ENCODE data around the gene CSNK1G1.

The CSNK1G1 gene

DNA sequence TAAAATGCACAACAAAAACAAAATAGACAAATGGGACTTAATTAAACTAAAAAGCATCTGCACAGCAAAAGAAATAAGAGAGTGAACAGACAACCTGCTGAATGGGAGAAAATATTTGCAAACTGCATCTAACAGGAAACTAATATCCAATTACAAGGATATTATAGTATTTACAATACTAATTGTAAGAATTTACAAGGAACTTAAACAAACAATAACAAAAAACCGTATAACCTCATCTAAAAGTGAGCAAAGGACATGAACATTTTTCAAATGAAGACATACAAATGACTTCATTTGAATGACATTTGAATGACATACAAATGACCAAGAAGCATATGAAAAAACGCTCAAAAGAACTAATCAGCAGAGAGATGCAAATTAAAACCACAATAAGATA lies 66.4 kb downstream of the CSNK1G1 start:
- Histone ChIP-seq H3K9me3 (ENCODE audit: low read length) (no peaks in the 10 kb centered on the region), H3K27ac (ENCODE audit: low read depth, low read length, poor library complexity, severe bottlenecking) (no peak overlapping the region), H3F3A (ENCODE audit: insufficient read depth, low read length) (no peaks in the 10 kb centered on the region; the same call in 1 of the 2 replicates), H3K9me2 (ENCODE audit: low read depth, low read length) (no peaks in the 10 kb centered on the region), H3K4me1 (ENCODE audit: insufficient read depth, low read length, severe bottlenecking) (no peaks in the 10 kb centered on the region), H3K27me3 (ENCODE audit: insufficient read depth, low read length) (no peaks in the 10 kb centered on the region), H4K20me1 (ENCODE audit: insufficient read depth, low read length) (no peaks in the 10 kb centered on the region), H3K4me3 (ENCODE audit: low read depth, low read length, poor library complexity, severe bottlenecking) (no peak overlapping the region), H2AFZ (ENCODE audit: low read length) (no peak overlapping the region), H3K9ac (ENCODE audit: low read length) (no peak overlapping the region), H3K4me2 (ENCODE audit: low read length) (no peak overlapping the region), H3K79me2 (ENCODE audit: insufficient read depth, low read length) (peaks cover 10% of the 10 kb centered on the region), H3K36me3 (ENCODE audit: insufficient read depth, low read length) (peaks cover 8% of the 10 kb centered on the region)
- TF ChIP-seq, protein P1, sequence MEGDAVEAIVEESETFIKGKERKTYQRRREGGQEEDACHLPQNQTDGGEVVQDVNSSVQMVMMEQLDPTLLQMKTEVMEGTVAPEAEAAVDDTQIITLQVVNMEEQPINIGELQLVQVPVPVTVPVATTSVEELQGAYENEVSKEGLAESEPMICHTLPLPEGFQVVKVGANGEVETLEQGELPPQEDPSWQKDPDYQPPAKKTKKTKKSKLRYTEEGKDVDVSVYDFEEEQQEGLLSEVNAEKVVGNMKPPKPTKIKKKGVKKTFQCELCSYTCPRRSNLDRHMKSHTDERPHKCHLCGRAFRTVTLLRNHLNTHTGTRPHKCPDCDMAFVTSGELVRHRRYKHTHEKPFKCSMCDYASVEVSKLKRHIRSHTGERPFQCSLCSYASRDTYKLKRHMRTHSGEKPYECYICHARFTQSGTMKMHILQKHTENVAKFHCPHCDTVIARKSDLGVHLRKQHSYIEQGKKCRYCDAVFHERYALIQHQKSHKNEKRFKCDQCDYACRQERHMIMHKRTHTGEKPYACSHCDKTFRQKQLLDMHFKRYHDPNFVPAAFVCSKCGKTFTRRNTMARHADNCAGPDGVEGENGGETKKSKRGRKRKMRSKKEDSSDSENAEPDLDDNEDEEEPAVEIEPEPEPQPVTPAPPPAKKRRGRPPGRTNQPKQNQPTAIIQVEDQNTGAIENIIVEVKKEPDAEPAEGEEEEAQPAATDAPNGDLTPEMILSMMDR (IDR thresholded peaks at IDR 0.05; ENCODE audit: low read length): no peak
- TF ChIP-seq EZH2 (IDR thresholded peaks at IDR 0.05; ENCODE audit: borderline replicate concordance, low read length): no peak

- TF ChIP-seq, protein P1 (IDR thresholded peaks at IDR 0.05; ENCODE audit: low read length): no peak
- no peak for TF ChIP-seq EZH2 (IDR thresholded peaks at IDR 0.05; ENCODE audit: borderline replicate concordance, low read length)
- no peak overlapping the region for H3K4me2 ChIP-seq (ENCODE audit: low read length)
- no peaks in the 10 kb centered on the region for H3K27me3 ChIP-seq (ENCODE audit: insufficient read depth, low read length)
- H3K9me2 ChIP-seq (ENCODE audit: low read depth, low read length): no peaks in the 10 kb centered on the region
- H3K4me3 ChIP-seq (ENCODE audit: low read depth, low read length, poor library complexity, severe bottlenecking): no peak overlapping the region
- peaks cover 10% of the 10 kb centered on the region for H3K79me2 ChIP-seq (ENCODE audit: insufficient read depth, low read length)
- no peak overlapping the region for H3K9ac ChIP-seq (ENCODE audit: low read length)
- H3K9me3 ChIP-seq (ENCODE audit: low read length): no peaks in the 10 kb centered on the region
- H3F3A ChIP-seq (ENCODE audit: insufficient read depth, low read length): no peaks in the 10 kb centered on the region; the same call in 1 of the 2 replicates
- H3K36me3 ChIP-seq (ENCODE audit: insufficient read depth, low read length): peaks cover 8% of the 10 kb centered on the region
- no peaks in the 10 kb centered on the region for H4K20me1 ChIP-seq (ENCODE audit: insufficient read depth, low read length)
- H2AFZ ChIP-seq (ENCODE audit: low read length): no peak overlapping the region
- H3K27ac ChIP-seq (ENCODE audit: low read depth, low read length, poor library complexity, severe bottlenecking): no peak overlapping the region
- no peaks in the 10 kb centered on the region for H3K4me1 ChIP-seq (ENCODE audit: insufficient read depth, low read length, severe bottlenecking)
Observed at GRCh38 chr15:64288999-64289398, 67.0 kb downstream of the CSNK1G1 start.

- H3K9me2 ChIP-seq (ENCODE audit: low read depth, low read length): no peaks in the 10 kb centered on the region
- no peak overlapping the region for H3K27ac ChIP-seq (ENCODE audit: low read depth, low read length, poor library complexity, severe bottlenecking)
- H3K79me2 ChIP-seq (ENCODE audit: insufficient read depth, low read length): peaks cover 10% of the 10 kb centered on the region
- H3K4me3 ChIP-seq (ENCODE audit: low read depth, low read length, poor library complexity, severe bottlenecking): no peak overlapping the region
- H3K36me3 ChIP-seq (ENCODE audit: insufficient read depth, low read length): peaks cover 8% of the 10 kb centered on the region
- H2AFZ ChIP-seq (ENCODE audit: low read length): no peak overlapping the region
- H3K27me3 ChIP-seq (ENCODE audit: insufficient read depth, low read length): no peaks in the 10 kb centered on the region
- H3K4me2 ChIP-seq (ENCODE audit: low read length): no peak overlapping the region
- no peaks in the 10 kb centered on the region; the same call in 1 of the 2 replicates for H3F3A ChIP-seq (ENCODE audit: insufficient read depth, low read length)
- no peaks in the 10 kb centered on the region for H3K4me1 ChIP-seq (ENCODE audit: insufficient read depth, low read length, severe bottlenecking)
- H4K20me1 ChIP-seq (ENCODE audit: insufficient read depth, low read length): no peaks in the 10 kb centered on the region
- H3K9me3 ChIP-seq (ENCODE audit: low read length): no peaks in the 10 kb centered on the region
- no peak overlapping the region for H3K9ac ChIP-seq (ENCODE audit: low read length)
- no peak for TF ChIP-seq EZH2 (IDR thresholded peaks at IDR 0.05; ENCODE audit: borderline replicate concordance, low read length)
- TF ChIP-seq, protein P1 (IDR thresholded peaks at IDR 0.05; ENCODE audit: low read length): no peak
Observed at GRCh38 chr15:64288577-64288976, 67.4 kb downstream of the CSNK1G1 start.

All from OCI-LY1 (cell line).